Ovary (tissue), 3 donors: ENCODE results near the gene PAPOLB.

Experiments
- POLR2A ChIP-seq: fragments of 450-650 bp; IDR thresholded peaks from one replicate; pipeline ENCODE4 v1.6.1; 2017; ENCODE audit warnings: antibody characterized with exemption, mild to moderate bottlenecking, moderate library complexity
- TF ChIP-seq, protein P1 (sequence below), 3 donors: fragments of 450-650 bp in 2 of 3; fragments of 200-600 bp in 1 of 3; IDR thresholded peaks; one replicate each; pipeline versions ENCODE4 v1.5.1 to v1.8.0; 2016 to 2022; ENCODE audit warnings: antibody characterized with exemption in 3 of 3, mild to moderate bottlenecking in 1 of 3
- donor health status: DM: no; HTN: no; CAD: no.

- no peak for TF ChIP-seq POLR2A
- TF ChIP-seq, protein P1, sequence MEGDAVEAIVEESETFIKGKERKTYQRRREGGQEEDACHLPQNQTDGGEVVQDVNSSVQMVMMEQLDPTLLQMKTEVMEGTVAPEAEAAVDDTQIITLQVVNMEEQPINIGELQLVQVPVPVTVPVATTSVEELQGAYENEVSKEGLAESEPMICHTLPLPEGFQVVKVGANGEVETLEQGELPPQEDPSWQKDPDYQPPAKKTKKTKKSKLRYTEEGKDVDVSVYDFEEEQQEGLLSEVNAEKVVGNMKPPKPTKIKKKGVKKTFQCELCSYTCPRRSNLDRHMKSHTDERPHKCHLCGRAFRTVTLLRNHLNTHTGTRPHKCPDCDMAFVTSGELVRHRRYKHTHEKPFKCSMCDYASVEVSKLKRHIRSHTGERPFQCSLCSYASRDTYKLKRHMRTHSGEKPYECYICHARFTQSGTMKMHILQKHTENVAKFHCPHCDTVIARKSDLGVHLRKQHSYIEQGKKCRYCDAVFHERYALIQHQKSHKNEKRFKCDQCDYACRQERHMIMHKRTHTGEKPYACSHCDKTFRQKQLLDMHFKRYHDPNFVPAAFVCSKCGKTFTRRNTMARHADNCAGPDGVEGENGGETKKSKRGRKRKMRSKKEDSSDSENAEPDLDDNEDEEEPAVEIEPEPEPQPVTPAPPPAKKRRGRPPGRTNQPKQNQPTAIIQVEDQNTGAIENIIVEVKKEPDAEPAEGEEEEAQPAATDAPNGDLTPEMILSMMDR (IDR thresholded peaks at IDR 0.05), result no peak
These were observed 52.2 kb downstream of the PAPOLB start for GRCh38 chr7:4809666-4810065.
